Mesendoderm (in vitro differentiated cells): ENCODE data around the gene TFPT.
A peak's percentile ranks its signal among the peaks of the same experiment; 100 is the strongest.

Source experiments
- DNase-seq: peaks from one replicate; pipeline ENCODE4 v3.0.0; 2013
- H2AK5ac ChIP-seq: 2 replicates; pipeline ENCODE4 v1.6.1; 2013; ENCODE audit warnings: low read length, inconsistent platforms
- H2BK120ac ChIP-seq: 2 replicates; pipeline ENCODE4 v1.6.1; 2013; ENCODE audit warnings: low read depth, mild to moderate bottlenecking, low read length, moderate library complexity, mixed read lengths
- H2BK15ac ChIP-seq: replicated peaks from 2 replicates; pipeline ENCODE4 v1.6.1; 2013; ENCODE audit warnings: low read depth, mild to moderate bottlenecking, moderate library complexity
- H2BK5ac ChIP-seq: 2 replicates; pipeline ENCODE4 v1.6.1; 2013; ENCODE audit warnings: low read length, inconsistent platforms
- H3K18ac ChIP-seq: 2 replicates; pipeline ENCODE4 v1.6.1; 2013; ENCODE audit warnings: mild to moderate bottlenecking, low read length, mixed read lengths
- H3K23ac ChIP-seq: one replicate; pipeline ENCODE4 v1.6.1; 2013; ENCODE audit warnings: low read length
- H3K27ac ChIP-seq: 2 replicates; pipeline ENCODE4 v1.5.1; 2013; ENCODE audit warnings: low read depth, mild to moderate bottlenecking, inconsistent platforms, low read length, moderate library complexity
- H3K27me3 ChIP-seq: 2 replicates; pipeline ENCODE4 v1.6.1; 2013; ENCODE audit warnings: low read length, control low read depth, mild to moderate bottlenecking, inconsistent platforms; ENCODE audit not compliant: insufficient read depth, poor library complexity
- H3K36me3 ChIP-seq: 2 replicates; pipeline ENCODE4 v1.6.1; 2013; ENCODE audit warnings: low read length, inconsistent platforms; ENCODE audit not compliant: control insufficient read depth, insufficient read depth
- H3K4ac ChIP-seq: one replicate; pipeline ENCODE4 v1.6.1; 2013; ENCODE audit warnings: low read depth, mild to moderate bottlenecking, low read length, moderate library complexity
- H3K4me1 ChIP-seq: 2 replicates; pipeline ENCODE4 v1.6.1; 2013; ENCODE audit warnings: low read depth, low read length, inconsistent platforms; ENCODE audit not compliant: control insufficient read depth
- H3K4me2 ChIP-seq: 2 replicates; pipeline ENCODE4 v1.6.1; 2013; ENCODE audit warnings: low read length
- H3K4me3 ChIP-seq: 2 replicates; pipeline ENCODE4 v1.5.1; 2013; ENCODE audit warnings: mild to moderate bottlenecking, low read length
- H3K56ac ChIP-seq: one replicate; pipeline ENCODE4 v1.6.1; 2013; ENCODE audit warnings: low read length
- H3K79me1 ChIP-seq: 2 replicates; pipeline ENCODE4 v1.6.1; 2013; ENCODE audit warnings: low read length, inconsistent platforms
- H3K79me2 ChIP-seq: 2 replicates; pipeline ENCODE4 v1.6.1; 2013; ENCODE audit warnings: mild to moderate bottlenecking, low read length; ENCODE audit not compliant: control insufficient read depth, insufficient read depth
- H3K9ac ChIP-seq: 2 replicates; pipeline ENCODE4 v1.6.1; 2013; ENCODE audit warnings: low read length, inconsistent platforms
- H4K5ac ChIP-seq: one replicate; pipeline ENCODE4 v1.6.1; 2013; ENCODE audit warnings: low read length
- H4K8ac ChIP-seq: one replicate; pipeline ENCODE4 v1.6.1; 2013; ENCODE audit warnings: low read depth, mild to moderate bottlenecking, control low read depth, low read length, moderate library complexity
- WGBS: extraction: QIAGEN DNeasy Blood & Tissue Kit; methylation state at CpG from one replicate; pipeline ENCODE4 v1.1.7; 2013; ENCODE audit warnings: low lambda C conversion rate, missing lambda C conversion rate; ENCODE audit not compliant: insufficient coverage; ENCODE audit errors: extremely low coverage; 5-methylcytosine and 5-hydroxymethylcytosine counted together

The TFPT gene

GRCh38 chr19:54156490-54156889 lies 41.0 kb upstream of the TFPT start:
- Histone ChIP-seq H3K23ac (no peak overlapping the region), H2BK5ac (no peak overlapping the region)
- WGBS, result no CpG with 5 or more reads among the region's 11 CpGs

DNA sequence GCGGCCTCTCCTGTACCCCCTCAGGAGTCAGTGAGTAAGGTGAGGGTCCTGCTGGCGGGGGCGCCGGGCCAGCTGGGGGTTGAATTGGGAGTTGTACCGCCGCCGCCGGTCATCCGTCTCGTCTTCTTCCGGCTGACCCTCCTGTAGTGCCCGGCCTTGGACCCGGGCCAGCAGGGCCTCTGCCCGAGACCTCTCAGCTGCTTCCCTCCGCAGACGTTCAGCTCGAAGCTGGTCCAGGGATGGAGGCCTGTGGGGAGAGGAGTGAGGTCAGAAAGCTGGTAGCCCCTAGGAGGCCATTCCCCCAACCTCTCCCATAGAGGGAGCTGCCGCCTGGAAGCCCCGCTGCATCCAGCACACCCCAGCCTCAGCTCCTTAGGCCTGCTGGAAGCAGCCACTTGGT lies 40.2 kb upstream of the TFPT start:
- Histone ChIP-seq H2BK5ac (no peak overlapping the region), H3K4me3 (no peak overlapping the region), H3K9ac (no peak overlapping the region), H3K56ac (no peak overlapping the region), H3K4me2 (no peak overlapping the region), H4K8ac (no peak overlapping the region), H2BK15ac (no peak overlapping the region), H3K4me1 (no peaks in the 10 kb centered on the region), H3K36me3 (peaks cover 22% of the 10 kb centered on the region), H3K79me2 (no peaks in the 10 kb centered on the region), H3K79me1 (peaks cover 2% of the 10 kb centered on the region), H3K27ac (no peak overlapping the region), H3K4ac (no peak overlapping the region), H3K27me3 (no peaks in the 10 kb centered on the region), H2AK5ac (no peak overlapping the region), H3K18ac (no peak overlapping the region), H3K23ac (no peak overlapping the region), H4K5ac (no peak overlapping the region), H2BK120ac (no peak overlapping the region)
- WGBS, result no CpG with 5 or more reads among the region's 19 CpGs
- DNase-seq, result peak; percentile 48

More at GRCh38 chr19:54156490-54156889, 41.0 kb upstream of the TFPT start:
- H3K18ac ChIP-seq, result no peak overlapping the region
- H2BK15ac ChIP-seq, result no peak overlapping the region
- H3K4me2 ChIP-seq, result no peak overlapping the region
- no peak overlapping the region for H3K9ac ChIP-seq
- H3K36me3 ChIP-seq, result peaks cover 22% of the 10 kb centered on the region
- no peaks in the 10 kb centered on the region for H3K27me3 ChIP-seq
- no peak overlapping the region for H4K8ac ChIP-seq
- no peak for DNase-seq
- no peak overlapping the region for H3K4ac ChIP-seq
- no peaks in the 10 kb centered on the region for H3K79me2 ChIP-seq
- no peaks in the 10 kb centered on the region for H3K4me1 ChIP-seq
- no peak overlapping the region for H3K4me3 ChIP-seq
- peaks cover 2% of the 10 kb centered on the region for H3K79me1 ChIP-seq
- no peak overlapping the region for H3K56ac ChIP-seq
- H2AK5ac ChIP-seq, result no peak overlapping the region
- no peak overlapping the region for H3K27ac ChIP-seq
- no peak overlapping the region for H2BK120ac ChIP-seq
- H4K5ac ChIP-seq, result no peak overlapping the region

DNA sequence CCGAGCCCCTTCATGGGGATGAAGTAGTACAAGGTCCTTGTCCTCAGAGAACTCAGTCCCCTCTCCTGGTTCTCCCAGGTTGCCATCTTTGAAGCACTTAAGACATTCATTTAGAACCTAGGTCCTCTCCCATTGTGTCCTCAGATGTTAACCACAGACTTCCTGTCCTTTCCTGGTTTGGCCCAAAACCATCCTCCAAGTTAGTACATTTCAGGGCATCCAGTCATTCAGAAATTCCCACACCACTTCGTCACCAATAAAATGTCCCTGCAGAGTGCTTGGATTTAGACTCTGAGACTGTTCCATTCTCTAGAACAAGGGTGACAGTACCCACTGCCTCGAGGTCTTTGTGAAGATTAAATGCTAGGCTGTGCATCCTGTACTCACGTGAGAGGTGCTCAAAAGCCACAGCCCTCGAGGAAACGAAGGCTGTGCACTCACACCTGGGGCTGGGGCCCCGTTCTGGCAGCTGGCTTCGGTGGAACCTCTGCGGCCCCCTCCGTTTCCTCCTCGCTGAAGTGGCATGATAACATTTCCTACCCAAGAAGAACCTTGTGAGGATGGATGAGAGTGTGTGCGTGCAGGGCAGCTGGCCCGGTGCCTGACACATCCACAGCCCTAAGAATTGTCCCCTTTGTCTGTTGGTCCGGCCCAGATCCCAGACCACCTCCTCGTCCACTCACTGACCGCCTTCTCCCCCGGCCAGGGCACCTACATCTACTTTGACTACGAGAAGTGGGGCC lies 39.3 kb upstream of the TFPT start:
- H4K5ac ChIP-seq, result no peak overlapping the region

GRCh38 chr19:54153731-54154326 lies 38.4 kb upstream of the TFPT start:
- H3K18ac ChIP-seq, result no peak overlapping the region
- peaks cover 25% of the 10 kb centered on the region for H3K36me3 ChIP-seq
- H3K79me1 ChIP-seq, result no peaks in the 10 kb centered on the region
- no peak overlapping the region for H2BK5ac ChIP-seq
- no peak overlapping the region for H3K4me3 ChIP-seq
- H3K79me2 ChIP-seq, result no peaks in the 10 kb centered on the region
- no peak for DNase-seq
- H3K9ac ChIP-seq, result no peak overlapping the region
- no peak overlapping the region for H2AK5ac ChIP-seq
- no peak overlapping the region for H3K56ac ChIP-seq
- no peaks in the 10 kb centered on the region for H3K4me1 ChIP-seq
- H2BK120ac ChIP-seq, result no peak overlapping the region
- H4K8ac ChIP-seq, result no peak overlapping the region
- H2BK15ac ChIP-seq, result no peak overlapping the region
- no peak overlapping the region for H3K23ac ChIP-seq
- no peak overlapping the region for H3K4me2 ChIP-seq
- no peaks in the 10 kb centered on the region for H3K27me3 ChIP-seq
- H3K27ac ChIP-seq, result no peak overlapping the region
- no peak overlapping the region for H4K5ac ChIP-seq
- no CpG with 5 or more reads among the region's 10 CpGs for WGBS
- H3K4ac ChIP-seq, result no peak overlapping the region

More for the DNA sequence above, 39.3 kb upstream of the TFPT start:
- WGBS, result no CpG with 5 or more reads among the region's 18 CpGs
- no peak overlapping the region for H3K56ac ChIP-seq
- no peak for DNase-seq
- H3K4me3 ChIP-seq, result no peak overlapping the region
- H3K4me2 ChIP-seq, result no peak overlapping the region
- no peaks in the 10 kb centered on the region for H3K79me1 ChIP-seq
- H3K27me3 ChIP-seq, result no peaks in the 10 kb centered on the region
- H3K4ac ChIP-seq, result no peak overlapping the region
- H3K79me2 ChIP-seq, result no peaks in the 10 kb centered on the region
- H3K9ac ChIP-seq, result no peak overlapping the region
- no peak overlapping the region for H2BK120ac ChIP-seq
- no peak overlapping the region for H4K8ac ChIP-seq
- H3K23ac ChIP-seq, result no peak overlapping the region
- no peak overlapping the region for H2BK5ac ChIP-seq
- H2AK5ac ChIP-seq, result no peak overlapping the region
- no peaks in the 10 kb centered on the region for H3K4me1 ChIP-seq
- no peak overlapping the region for H3K27ac ChIP-seq
- H3K18ac ChIP-seq, result no peak overlapping the region
- H3K36me3 ChIP-seq, result peaks cover 22% of the 10 kb centered on the region
- no peak overlapping the region for H2BK15ac ChIP-seq

GRCh38 chr19:54152878-54153524 lies 37.5 kb upstream of the TFPT start:
- no peak overlapping the region for H3K9ac ChIP-seq
- no peaks in the 10 kb centered on the region for H3K4me1 ChIP-seq
- no peak overlapping the region for H3K4me3 ChIP-seq
- H3K27ac ChIP-seq, result no peak overlapping the region
- WGBS, result no CpG with 5 or more reads among the region's 25 CpGs
- no peak overlapping the region for H3K4ac ChIP-seq
- H3K56ac ChIP-seq, result no peak overlapping the region
- H3K36me3 ChIP-seq, result peaks cover 27% of the 10 kb centered on the region
- no peaks in the 10 kb centered on the region for H3K79me2 ChIP-seq
- DNase-seq, result no peak
- H2BK5ac ChIP-seq, result no peak overlapping the region
- H3K4me2 ChIP-seq, result no peak overlapping the region
- no peak overlapping the region for H4K8ac ChIP-seq
- no peak overlapping the region for H3K23ac ChIP-seq
- no peak overlapping the region for H4K5ac ChIP-seq
- H2BK120ac ChIP-seq, result no peak overlapping the region
- no peaks in the 10 kb centered on the region for H3K27me3 ChIP-seq
- H3K79me1 ChIP-seq, result no peaks in the 10 kb centered on the region
- H3K18ac ChIP-seq, result no peak overlapping the region
- no peak overlapping the region for H2BK15ac ChIP-seq
- no peak overlapping the region for H2AK5ac ChIP-seq
